CD4-positive, alpha-beta T cell treated with Interleukin-10 for 1 hour (primary cell): ENCODE measurements around the gene FUS.
"Not testable (repeated sequence)": the region's sequence is repeated elsewhere in the genome, so short reads cannot be mapped to it uniquely, and the experiment has no call there.

Experiments used
- DNase-seq: peaks from one replicate; pipeline ENCODE4 v3.0.0-alpha.2; 2020

Gene FUS

DNA sequence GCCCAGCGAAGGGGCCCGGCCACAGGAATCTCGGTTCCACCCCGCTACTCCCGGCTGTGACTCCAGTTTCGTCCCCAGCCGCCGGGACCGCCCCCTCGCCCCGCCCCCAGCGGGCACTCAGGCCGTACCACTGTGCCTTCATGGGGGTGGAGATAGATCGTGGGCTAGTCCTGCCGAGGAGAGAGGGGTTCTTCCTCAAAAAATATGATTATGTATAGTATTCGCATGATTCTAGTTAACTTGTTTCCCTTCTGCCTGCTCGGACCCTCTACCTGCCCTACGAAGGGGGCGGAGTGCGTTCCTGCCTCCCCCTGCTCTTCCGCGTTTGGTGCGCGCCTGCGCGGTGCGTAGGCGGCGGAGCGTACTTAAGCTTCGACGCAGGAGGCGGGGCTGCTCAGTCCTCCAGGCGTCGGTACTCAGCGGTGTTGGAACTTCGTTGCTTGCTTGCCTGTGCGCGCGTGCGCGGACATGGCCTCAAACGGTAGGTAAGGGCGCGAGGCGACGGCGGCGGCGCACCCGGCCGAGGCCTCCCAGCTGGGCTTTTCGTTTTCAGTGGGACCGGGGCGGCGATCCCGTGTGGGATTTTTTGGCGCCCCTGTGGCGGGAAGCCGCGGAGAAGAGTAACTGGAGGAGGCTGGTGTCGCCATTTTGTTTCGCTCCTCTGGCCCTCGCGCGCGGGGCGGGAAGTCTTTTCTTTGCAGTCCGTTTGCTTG lies at the start of gene FUS:
Gene FUS, plus strand, starts transcription at position 393 of the 713 bp plus-strand sequence. Its CDS starts 76 bp downstream, at position 469.
- DNase-seq, result peak; percentile 94

GRCh38 chr16:31130336-31130891 lies 49.5 kb upstream of the FUS start:
- no peak for DNase-seq

- no peak for DNase-seq
These were observed 49.0 kb upstream of the FUS start for GRCh38 chr16:31130899-31131298.

- DNase-seq, result no peak
These were observed 48.5 kb upstream of the FUS start for GRCh38 chr16:31131416-31131815.

DNA sequence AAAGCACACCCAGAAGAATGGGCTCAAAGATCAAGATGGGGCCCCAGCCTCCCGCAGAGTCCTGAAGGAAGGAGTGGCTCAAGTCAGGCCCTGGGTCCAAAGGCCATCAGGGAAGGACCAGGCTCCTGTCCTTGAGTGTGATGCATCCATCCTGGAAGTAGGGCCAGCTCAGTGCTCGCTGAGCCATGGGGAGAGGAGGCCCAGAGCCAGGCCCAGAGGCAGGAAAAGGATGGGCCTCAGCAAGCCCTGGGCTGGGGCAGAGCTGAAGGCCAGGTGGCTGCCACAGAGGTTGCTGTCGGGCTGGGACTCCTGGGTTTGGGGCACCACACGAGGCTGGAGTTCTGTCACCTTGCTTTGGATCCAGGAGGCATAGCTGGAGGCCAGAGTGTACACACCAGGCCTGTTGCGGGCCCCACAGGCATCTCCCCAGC lies 48.1 kb upstream of the FUS start:
- no peak for DNase-seq

DNA sequence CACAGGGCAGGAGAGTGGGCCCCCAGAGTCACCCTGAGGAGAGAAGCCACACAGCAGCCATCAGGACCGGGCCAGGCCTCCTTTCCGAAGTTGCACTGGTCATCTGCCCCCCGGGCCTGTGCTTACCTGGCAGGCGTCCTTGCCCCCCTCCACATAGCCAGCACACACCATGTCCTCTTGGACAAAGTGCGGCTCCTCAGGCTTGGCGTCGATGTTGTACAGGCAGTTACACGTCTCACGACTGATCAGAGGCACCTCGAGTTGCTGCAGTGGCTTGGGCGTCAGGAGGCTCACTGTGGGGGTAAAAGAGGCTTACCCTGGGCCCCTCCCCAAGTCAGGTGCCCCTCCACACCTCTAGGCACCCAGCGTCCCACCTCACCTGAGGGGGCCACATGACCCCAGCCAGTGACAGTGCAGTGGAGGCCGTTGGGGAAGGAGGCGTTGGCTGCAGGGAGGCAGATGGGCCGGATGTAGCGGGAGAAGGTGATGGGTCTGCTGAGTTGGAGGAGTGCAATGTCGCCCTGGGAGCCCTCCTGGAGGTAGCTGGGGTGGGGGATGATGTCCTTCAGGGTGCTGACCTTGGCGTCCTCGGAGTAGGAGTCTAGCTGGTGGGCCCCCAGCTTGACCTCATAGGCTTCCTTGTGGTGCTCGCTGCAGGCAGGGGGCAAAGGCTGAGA lies 47.5 kb upstream of the FUS start:
- DNase-seq, result no peak

DNA sequence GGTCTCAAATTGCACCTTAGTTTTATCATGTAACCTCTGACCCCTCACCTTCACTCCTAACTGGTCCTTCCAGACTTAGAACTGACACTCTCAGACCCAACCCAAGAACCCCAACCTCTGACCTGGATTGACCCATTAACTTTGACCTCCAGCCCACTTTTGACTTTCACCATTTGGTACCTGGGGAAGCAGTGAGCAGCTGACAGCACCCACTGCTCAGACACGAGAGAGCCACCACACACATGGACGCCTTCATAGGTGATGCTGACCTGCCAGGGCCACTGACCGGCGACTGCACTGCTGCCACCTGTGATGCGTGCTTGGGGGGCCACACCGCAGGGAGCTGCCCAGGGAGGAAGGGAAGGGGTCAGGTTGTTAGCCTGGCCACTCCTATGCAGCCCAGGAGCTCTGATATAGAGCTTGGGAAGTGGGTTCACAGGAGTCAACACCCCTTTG lies 46.9 kb upstream of the FUS start:
- no peak for DNase-seq

DNA sequence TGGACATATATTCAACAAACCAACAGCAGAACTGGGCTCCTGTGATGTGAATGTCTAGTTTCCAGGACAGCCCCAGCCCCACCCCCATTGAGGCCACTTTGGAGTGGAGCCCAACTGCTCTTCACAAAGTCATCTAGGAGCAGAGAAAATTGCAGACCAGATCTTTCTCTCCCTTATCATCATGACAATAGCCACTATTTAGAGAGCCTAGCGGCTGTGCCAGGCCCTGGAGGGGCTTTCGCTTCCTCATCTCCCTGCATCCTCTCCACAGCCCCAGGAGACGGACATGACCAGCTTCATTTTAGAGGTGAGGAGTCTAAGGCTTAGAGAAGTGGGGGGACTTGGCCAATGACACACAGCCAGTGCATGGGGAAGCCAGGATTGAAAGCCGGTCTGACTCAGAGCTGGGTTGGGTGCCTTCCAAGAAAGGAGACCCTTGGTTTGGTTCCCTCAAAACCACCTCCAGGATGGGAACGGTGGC lies 45.8 kb upstream of the FUS start:
- no peak for DNase-seq

DNA sequence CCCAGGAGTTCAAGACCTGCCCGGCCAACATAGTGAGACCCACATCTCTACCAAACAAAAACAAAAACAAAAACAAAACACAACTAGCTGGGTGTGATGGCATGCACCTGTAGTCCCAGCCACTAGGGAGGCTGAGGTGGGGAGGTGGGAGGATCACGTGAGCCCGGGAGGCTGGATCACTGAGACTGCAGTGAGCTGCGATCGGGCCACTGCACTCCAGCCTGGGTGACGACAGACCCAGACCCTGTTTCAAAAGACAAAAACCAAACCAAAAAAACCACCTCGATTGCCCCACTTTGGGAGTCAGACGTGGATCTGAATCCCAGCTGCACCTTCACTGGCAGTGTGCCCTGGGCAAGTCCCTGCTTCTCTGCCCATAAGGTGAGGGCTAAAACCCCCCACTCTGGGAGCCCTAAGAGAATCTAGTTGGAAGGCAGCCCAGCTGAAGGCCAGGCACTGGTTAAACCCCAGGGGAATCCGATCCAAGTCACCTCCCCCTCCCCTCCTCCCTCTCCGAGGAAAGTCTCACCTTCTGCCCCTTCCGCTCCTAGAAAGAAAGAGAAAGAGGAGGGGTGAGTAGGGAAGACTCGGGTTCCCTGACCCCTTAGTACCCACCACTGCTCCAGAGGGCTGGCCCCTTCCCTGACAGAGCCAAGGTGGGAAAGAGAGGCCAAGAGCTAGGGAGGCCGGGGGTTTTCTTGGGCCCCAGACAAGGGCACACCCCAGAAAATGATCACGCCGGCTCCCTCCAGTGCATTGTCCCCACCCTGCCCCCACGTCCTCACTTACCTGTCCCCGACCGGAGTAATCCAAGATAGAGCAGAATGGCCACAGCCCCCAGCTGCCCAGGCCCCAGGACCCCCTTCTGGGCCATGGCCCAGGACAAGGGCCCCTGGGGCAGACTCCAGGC lies 45.1 kb upstream of the FUS start:
- no peak for DNase-seq

DNA sequence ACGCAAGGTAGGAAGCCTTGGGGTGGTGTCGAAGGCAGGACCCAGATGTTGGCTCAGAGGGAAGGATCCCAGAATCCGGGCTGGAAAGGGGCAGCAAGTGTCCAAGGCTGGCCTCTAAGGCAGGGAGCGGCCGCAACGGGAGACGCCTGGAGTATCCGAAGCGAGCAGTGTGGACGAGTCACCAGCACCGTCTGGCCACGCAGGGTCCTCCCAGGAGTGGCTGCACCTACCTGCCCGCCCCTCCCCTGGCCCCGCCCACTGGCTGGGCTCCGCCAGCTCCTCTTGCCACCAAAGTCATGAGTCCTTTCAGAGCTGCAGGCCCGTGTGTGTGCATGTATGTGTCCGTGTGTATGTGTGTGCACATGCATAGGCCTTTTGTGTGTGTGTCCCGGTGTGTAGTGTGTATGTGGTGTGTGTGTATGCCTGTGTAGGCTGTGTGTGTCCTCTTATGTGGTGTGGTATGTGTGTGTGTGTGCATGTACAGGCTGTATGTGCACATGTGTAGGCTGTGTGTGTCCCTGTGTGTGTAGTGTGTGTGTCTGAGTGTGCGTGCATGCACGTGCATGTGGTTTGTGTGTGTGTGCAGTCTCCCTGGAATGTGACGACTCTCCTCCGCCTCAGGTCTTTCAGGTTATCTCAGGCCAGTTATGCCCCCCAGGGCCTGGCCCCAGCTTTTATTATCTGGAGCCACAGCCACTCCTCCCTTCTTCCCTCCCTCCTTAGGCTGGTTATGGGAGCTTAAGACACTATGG lies 44.2 kb upstream of the FUS start, which contains the start of gene PRSS8:
Gene PRSS8, minus strand, starts transcription at position 193 of the 752 bp plus-strand sequence. CDS start 229 bp downstream, outside the sequence.
- no peak for DNase-seq

- DNase-seq, result no peak
These were observed 43.7 kb upstream of the FUS start for GRCh38 chr16:31136287-31136662.

GRCh38 chr16:31136822-31137499 lies 43.0 kb upstream of the FUS start:
- not testable (repeated sequence) for DNase-seq

- no peak for DNase-seq
These were observed 41.0 kb upstream of the FUS start for GRCh38 chr16:31138621-31139578.

DNA sequence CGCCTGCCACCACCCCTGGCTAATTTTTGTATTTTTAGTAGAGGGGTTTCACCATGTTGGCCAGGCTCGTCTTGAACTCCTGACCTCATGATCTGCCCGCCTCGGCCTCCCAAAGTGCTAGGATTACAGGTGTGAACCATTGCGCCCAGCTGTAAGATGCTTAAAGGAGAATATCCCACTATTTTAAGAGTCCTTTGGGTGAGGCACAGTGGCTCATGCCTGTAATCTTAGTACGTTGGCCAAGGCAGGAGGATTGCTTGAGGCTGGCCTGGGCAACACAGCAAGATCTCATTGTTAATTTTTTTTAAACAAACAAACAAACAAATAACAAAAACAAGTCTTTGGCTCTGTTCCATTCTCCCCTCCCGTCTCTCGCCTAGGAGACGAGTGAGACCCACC lies 38.9 kb upstream of the FUS start:
- DNase-seq, result not testable (repeated sequence)

DNA sequence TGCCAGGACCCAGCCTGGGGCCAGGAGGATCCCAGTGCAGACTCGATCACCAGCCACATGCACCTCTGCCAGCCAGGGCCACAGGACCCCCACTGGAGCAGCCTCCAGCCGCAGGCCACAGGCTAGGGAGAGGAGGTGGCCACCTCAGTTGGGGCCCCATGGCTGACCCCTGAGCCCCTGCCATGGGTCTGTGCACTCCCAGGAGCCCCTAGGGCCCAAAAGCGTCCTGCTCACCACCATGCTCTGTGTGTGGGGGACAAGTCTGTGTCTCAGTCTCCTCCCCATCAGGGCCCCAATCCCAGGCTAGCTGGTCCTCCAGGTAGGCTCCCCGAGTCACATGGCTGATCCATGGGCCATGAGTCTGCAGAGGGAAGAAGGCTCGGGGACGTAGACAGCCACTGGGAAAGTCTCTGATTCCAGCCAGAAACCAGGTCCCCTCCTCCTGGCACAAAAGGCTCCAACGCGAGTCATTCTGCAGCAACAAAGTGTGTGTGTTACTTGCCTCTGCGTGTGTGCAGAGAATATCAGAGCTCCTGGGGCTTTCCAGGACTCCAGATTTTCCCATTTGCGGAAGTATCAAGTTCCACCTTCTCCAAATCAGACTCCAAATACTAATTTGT lies 38.3 kb upstream of the FUS start:
- DNase-seq, result no peak

DNA sequence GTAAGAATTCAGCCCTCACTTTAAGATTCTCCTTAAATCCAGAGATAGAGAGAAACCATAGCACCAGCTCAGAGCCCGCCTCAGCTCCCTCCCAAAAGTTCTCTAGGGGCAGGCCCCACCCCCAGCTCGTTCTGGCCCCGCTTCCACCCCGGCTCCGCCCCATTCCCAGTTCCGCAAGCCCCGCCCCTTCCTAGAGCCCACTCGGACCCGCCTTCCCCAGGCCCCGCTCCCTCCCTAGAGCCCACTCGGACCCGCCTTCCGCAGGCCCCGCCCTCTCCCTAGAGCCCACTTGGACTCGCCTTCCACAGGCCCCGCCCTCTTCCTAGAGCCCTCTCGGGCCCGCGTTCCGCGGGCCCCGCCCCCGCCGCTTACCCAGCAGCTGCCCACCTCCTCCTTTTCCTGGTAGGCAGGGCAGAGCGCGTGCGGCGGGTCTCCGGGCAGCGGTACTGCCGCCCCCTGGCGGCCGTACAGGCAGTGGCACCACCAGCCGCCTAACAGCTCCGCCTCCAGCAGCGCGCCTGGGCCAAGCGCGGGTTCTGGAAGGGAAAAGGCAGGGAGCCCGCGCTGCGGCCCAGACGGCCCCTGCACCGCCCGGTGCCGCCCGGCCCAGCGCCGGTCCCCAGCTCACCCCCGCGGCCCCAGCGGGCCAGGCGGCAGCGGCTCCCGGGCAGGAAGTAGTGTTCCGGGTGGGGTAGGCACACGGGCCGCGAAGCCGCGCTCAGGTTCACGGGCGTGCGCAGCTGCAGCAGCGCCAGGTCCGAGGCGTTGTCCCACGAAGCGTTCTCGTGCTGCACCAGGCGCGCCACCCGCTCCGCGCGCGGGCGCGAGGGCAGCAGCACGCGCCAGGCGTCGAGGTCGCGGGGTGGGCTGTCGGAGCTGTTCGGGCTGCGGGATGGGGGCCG lies 37.6 kb upstream of the FUS start:
- DNase-seq, result peak; percentile 99

DNA sequence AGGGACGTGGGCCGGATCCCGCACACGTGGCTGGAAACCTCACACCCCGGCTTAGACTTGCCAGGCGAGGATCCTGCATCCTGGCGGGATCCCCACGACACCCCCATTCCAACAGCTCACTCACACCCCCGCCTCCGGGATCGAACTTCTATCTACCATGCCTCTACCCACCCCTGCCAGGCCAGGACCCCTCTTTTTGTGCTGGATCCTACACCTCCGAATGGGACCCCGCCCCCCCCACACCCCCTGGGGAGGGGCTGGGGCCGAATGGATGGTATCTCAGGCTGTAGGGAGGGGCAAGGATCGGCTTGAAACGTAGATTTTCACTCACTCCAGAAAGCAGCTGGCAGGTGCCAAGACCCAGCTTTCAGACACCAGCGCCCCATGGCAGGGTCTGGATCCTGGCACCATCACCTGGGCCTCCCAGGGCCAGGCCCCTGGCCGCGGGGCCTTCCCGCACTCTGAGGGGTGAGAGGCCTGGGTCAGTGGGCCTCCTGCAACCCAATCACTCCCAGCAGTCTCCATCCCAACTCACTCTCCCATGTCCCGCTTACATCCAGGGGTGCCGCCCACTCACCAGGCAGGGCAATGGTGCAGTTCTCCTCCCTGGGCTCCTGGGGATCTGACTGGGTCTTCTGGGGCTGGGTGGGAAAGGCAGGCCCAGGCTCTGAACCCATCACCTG lies 36.8 kb upstream of the FUS start:
- no peak for DNase-seq

GRCh38 chr16:31143694-31144148 lies 36.2 kb upstream of the FUS start:
- DNase-seq, result no peak
